ENCODE data around the gene BAX.

GRCh38 chr19:48999481-49000325 lies 45.0 kb downstream of the BAX start:
- TF ChIP-seq CTCF (IDR thresholded peaks at IDR 0.05) (peak; percentile 66), POLR2AphosphoS5 (IDR thresholded peaks at IDR 0.05; ENCODE audit: low read depth, low read length) (no peak), EZH2phosphoT487 (IDR thresholded peaks at IDR 0.05; ENCODE audit: borderline replicate concordance, low read depth) (no peak), ELF1 (IDR thresholded peaks at IDR 0.05) (no peak), JUND (IDR thresholded peaks at IDR 0.05) (no peak), REST (IDR thresholded peaks at IDR 0.05; ENCODE audit: low read depth, low read length) (no peak), EP300 (IDR thresholded peaks at IDR 0.05; ENCODE audit: borderline replicate concordance in 1 of 2, low read depth in 1 of 2, low read length in 1 of 2) (no peak), RCOR1 (IDR thresholded peaks at IDR 0.05; ENCODE audit: low read length) (no peak), IRF3 (IDR thresholded peaks at IDR 0.05; ENCODE audit: low read depth, low read length) (no peak)

Data from SK-N-SH (cell line).